ENCODE measurements around the gene C7.

The C7 gene

GRCh38 chr5:40909723-40910122 is 426 bp downstream of the C7 start:
- H3K27me3 ChIP-seq (ENCODE audit: insufficient read depth, poor library complexity, severe bottlenecking): peaks cover 7% of the 10 kb centered on the region
- H3K27ac ChIP-seq (replicated peaks): no peak overlapping the region
- TF ChIP-seq SPI1 (IDR thresholded peaks at IDR 0.05; ENCODE audit: borderline replicate concordance, low read depth): no peak
- no peak for TF ChIP-seq POLR2AphosphoS5 (IDR thresholded peaks at IDR 0.05; ENCODE audit: low read depth)
- TF ChIP-seq REST (IDR thresholded peaks at IDR 0.05; ENCODE audit: insufficient replicate concordance, low read depth): no peak
- no peak for TF ChIP-seq GABPA (IDR thresholded peaks at IDR 0.05; ENCODE audit: low read depth)
- TF ChIP-seq CTCF (IDR thresholded peaks at IDR 0.05; ENCODE audit: insufficient read depth, low read length): no peak
- no peak for DNase-seq (ENCODE audit: low read depth in 1 of 2, low spot score in 1 of 2)
- H3K4me3 ChIP-seq (replicated peaks; ENCODE audit: insufficient read depth, low read length): no peak overlapping the region

GRCh38 chr5:40911266-40911665 is 2.0 kb downstream of the C7 start:
- TF ChIP-seq GABPA (IDR thresholded peaks at IDR 0.05; ENCODE audit: low read depth) (no peak), POLR2AphosphoS5 (IDR thresholded peaks at IDR 0.05; ENCODE audit: low read depth) (no peak), REST (IDR thresholded peaks at IDR 0.05; ENCODE audit: insufficient replicate concordance, low read depth) (no peak), SPI1 (IDR thresholded peaks at IDR 0.05; ENCODE audit: borderline replicate concordance, low read depth) (no peak), CTCF (IDR thresholded peaks at IDR 0.05; ENCODE audit: insufficient read depth, low read length) (no peak)

GRCh38 chr5:40914835-40915234 is 5.5 kb downstream of the C7 start:
- TF ChIP-seq GABPA (IDR thresholded peaks at IDR 0.05; ENCODE audit: low read depth): no peak
- TF ChIP-seq POLR2AphosphoS5 (IDR thresholded peaks at IDR 0.05; ENCODE audit: low read depth): no peak
- no peak for TF ChIP-seq REST (IDR thresholded peaks at IDR 0.05; ENCODE audit: insufficient replicate concordance, low read depth)
- TF ChIP-seq SPI1 (IDR thresholded peaks at IDR 0.05; ENCODE audit: borderline replicate concordance, low read depth): no peak
- TF ChIP-seq CTCF (IDR thresholded peaks at IDR 0.05; ENCODE audit: insufficient read depth, low read length): no peak
- H3K4me3 ChIP-seq (replicated peaks; ENCODE audit: insufficient read depth, low read length): no peak overlapping the region
- no peaks in the 10 kb centered on the region for H3K27me3 ChIP-seq (ENCODE audit: insufficient read depth, poor library complexity, severe bottlenecking)
- no peak for DNase-seq (ENCODE audit: low read depth in 1 of 2, low spot score in 1 of 2)
- no peak overlapping the region for H3K27ac ChIP-seq (replicated peaks)

More at GRCh38 chr5:40911266-40911665, 2.0 kb downstream of the C7 start:
- peaks cover 2% of the 10 kb centered on the region for H3K27me3 ChIP-seq (ENCODE audit: insufficient read depth, poor library complexity, severe bottlenecking)
- no peak overlapping the region for H3K4me3 ChIP-seq (replicated peaks; ENCODE audit: insufficient read depth, low read length)
- DNase-seq (ENCODE audit: low read depth in 1 of 2, low spot score in 1 of 2): no peak
- no peak overlapping the region for H3K27ac ChIP-seq (replicated peaks)
